Astrocyte of the cerebellum (primary cell): ENCODE results near the gene STRBP.

Experiments
- DNase-seq: peaks from one replicate; pipeline ENCODE4 v3.0.0-alpha.2; 2011; ENCODE audit warnings: low read depth
- H3K4me3 ChIP-seq: 2 replicates; pipeline ENCODE4 v1.5.1; 2011; ENCODE audit warnings: mild to moderate bottlenecking, low read depth, low read length, moderate library complexity
- CTCF ChIP-seq: IDR thresholded peaks from 2 replicates; pipeline ENCODE4 v1.5.1; 2012; ENCODE audit warnings: low read length, low read depth, moderate library complexity, mild to moderate bottlenecking; ENCODE audit errors: missing control alignments
- in situ Hi-C: cut with HindIII; loops from 2 replicates; pipeline ENCODE4 v1.10.0; 2017; ENCODE audit warnings: low sequenced_read_pairs

Gene STRBP

DNA sequence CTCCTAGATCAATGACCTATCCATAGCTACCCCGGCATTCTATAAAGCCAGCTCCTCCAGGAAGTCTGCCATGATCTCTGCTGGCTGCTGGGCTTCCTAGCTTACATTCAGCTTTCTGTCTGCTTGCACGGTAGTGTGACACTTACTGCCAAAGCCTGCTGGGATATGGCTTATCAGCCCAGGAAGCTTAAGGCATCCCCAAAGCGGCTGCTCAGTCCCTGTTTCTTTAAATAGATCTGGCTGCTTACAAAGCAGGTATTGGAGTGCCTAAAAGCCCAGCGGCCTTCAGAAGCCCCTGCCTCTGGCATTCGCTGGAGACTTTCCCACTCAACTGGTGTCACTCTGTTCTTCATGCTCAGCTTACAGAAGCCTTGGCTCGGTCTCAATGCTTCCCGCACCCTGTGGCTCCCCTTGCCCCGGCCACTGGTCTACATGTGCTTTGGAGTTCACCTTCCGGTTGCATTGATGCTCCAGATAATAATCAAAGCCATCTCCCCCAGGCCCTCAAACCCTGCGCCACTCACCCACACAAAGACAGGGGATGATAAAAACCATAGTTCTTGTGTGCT, 31.3 kb upstream of the STRBP start:
- in situ Hi-C loops, result loop anchor here (10.0 kb wide), 1 partner anchor 55 kb away; the partner anchor contains the start of gene CRB2
- no peak for TF ChIP-seq CTCF
- no peak for DNase-seq
- no peak overlapping the region for H3K4me3 ChIP-seq

DNA sequence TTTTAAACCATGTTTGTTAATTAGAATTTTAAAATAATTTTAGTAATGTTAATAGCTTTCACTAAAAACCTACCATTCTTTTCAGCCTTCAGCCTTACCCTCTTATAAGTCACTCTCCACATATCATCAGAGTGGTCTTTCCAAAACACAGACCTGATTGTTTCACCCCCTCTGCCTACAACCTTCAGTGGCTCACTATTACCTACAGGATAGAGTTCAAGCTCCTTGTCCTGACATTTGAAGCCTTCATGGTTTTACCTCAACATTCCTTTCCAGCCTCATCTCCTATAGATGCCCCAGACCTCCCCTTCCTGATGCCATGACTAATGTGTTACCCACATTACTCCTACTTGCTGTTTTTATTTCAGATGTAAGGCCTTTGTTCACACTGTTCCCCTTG, 27.8 kb upstream of the STRBP start:
- DNase-seq, result no peak
- no peak overlapping the region for H3K4me3 ChIP-seq
- TF ChIP-seq CTCF, result no peak
- in situ Hi-C loops, result loop anchor here (10.0 kb wide), 1 partner anchor 59 kb away; the partner anchor contains the start of gene CRB2

- no peak for TF ChIP-seq CTCF
- no peak for DNase-seq
- in situ Hi-C loops, result loop anchor here (10.0 kb wide), 1 partner anchor 63 kb away; the partner anchor contains the start of gene CRB2
These were observed 23.4 kb upstream of the STRBP start for GRCh38 chr9:123291736-123292135.

DNA sequence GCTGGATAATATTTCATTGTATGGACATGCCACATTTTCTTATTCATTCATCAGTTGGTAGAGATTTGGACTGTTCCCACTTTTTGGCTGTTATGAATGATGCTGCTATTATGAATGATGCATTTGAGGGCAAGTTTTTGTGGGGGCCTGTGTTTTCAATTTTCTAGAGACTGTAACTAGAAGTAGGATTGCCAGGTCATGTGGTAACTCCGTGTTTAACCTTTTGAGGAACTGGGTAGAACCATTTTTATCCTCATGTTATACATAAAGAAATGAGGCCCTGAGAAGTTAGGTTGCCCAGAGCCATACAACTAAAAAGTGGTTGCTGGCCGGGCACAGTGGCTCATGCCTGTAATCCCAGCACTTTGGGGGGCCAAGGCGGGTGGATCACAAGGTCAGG, 22.4 kb upstream of the STRBP start:
- no peak overlapping the region for H3K4me3 ChIP-seq
- in situ Hi-C loops, result loop anchor here (10.0 kb wide), 1 partner anchor 64 kb away; the partner anchor contains the start of gene CRB2
- no peak for TF ChIP-seq CTCF
- no peak for DNase-seq

More at GRCh38 chr9:123291736-123292135, 23.4 kb upstream of the STRBP start:
- H3K4me3 ChIP-seq, result no peak overlapping the region

DNA sequence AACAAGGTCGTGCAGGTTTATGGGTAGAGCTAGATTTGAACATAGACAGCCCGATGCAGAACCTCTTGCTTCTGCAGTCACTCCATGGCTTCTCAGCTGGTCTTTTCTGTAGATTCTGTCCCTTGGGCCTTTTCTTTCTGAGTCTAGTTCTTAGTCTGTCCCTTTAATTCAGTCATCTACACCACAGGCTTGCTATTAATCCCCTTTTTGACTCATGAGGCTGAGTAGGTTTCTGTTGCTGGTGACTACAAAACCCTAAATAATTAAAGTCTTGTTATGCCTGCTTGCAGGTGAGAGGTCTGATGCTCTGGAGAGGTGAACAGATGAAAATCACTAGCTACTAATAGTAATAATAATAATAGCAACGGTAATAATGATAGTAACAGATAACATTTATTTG, 19.3 kb upstream of the STRBP start:
- no peak overlapping the region for H3K4me3 ChIP-seq
- TF ChIP-seq CTCF, result no peak
- no peak for DNase-seq
- in situ Hi-C loops, result no loop called here

- no peak for TF ChIP-seq CTCF
- in situ Hi-C loops, result no loop called here
- no peak overlapping the region for H3K4me3 ChIP-seq
- DNase-seq, result no peak
These were observed 17.9 kb upstream of the STRBP start for GRCh38 chr9:123286324-123286723.
